ENCODE measurements around the gene DNTTIP2. TPM values are rescaled to one million over a fixed set of nuclear protein-coding genes. Genes with fewer than 3 reads are reported as not detected.
A peak's percentile ranks its signal among the peaks of the same experiment; 100 is the strongest.
"Not testable (repeated sequence)": the region's sequence is repeated elsewhere in the genome, so short reads cannot be mapped to it uniquely, and the experiment has no call there.

The DNTTIP2 gene
- total RNA-seq, 2 experiments from 2014 or later = 39.7 to 67.6 TPM

DNA sequence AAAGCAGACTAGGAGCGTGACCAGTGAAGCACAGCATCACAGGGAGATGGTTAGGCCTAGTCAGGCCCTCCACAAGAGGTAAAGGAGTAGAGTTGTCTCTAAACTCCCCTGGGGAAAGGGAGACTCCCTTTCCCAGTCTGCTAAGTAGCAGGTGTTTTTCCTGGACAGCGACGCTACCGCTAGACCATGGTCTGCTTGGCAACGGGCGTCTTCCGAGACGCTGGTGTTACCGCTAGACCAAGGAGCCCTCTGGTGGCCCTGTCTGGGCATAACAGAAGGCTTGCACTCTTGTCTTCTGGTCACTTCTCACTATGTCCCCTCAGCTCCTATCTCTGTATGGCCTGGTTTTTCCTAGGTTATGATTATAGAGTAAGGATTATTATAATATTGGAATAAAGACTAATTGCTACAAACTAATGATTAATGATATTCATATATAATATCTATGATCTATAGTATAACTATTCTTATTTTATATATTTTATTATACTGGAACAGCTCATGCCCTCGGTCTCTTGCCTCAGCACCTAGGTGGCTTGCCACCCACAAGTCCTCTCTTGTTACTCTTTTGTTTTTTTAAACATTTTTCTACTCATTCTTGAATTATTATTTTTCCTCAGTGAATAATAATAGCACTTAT lies 28.2 kb downstream of the DNTTIP2 start:
- H4K20me1 ChIP-seq (ENCODE audit: insufficient read depth, low read length); H3K4me3 ChIP-seq (ENCODE audit: low read depth, low read length, poor library complexity, severe bottlenecking); H3K27ac ChIP-seq (ENCODE audit: low read depth, low read length, poor library complexity, severe bottlenecking); CTCF ChIA-PET (ENCODE audit: unreplicated experiment); H3K36me3 ChIP-seq (ENCODE audit: insufficient read depth, low read length); H2AFZ ChIP-seq (ENCODE audit: low read length); H3K9me2 ChIP-seq (ENCODE audit: insufficient read depth, low read length); H3K79me2 ChIP-seq (ENCODE audit: insufficient read depth, low read depth, low read length); BruUV-seq (replicated peaks); H3K4me1 ChIP-seq (ENCODE audit: insufficient read depth, low read length, poor library complexity, severe bottlenecking); H3K9me3 ChIP-seq (ENCODE audit: low read length); intact Hi-C loops (cut with micrococcal nuclease; ENCODE audit: unreplicated experiment): not testable (repeated sequence)
- peak; percentile 69 for DNase-seq (ENCODE audit: low spot score)
- POLR2A ChIA-PET = interaction anchor here (0.6 to 0.8 kb wide), 2 partner anchors 11 to 21 kb away, joined by 3 read pairs; no protein-coding TSS in a partner anchor
- TF ChIP-seq, protein P1, sequence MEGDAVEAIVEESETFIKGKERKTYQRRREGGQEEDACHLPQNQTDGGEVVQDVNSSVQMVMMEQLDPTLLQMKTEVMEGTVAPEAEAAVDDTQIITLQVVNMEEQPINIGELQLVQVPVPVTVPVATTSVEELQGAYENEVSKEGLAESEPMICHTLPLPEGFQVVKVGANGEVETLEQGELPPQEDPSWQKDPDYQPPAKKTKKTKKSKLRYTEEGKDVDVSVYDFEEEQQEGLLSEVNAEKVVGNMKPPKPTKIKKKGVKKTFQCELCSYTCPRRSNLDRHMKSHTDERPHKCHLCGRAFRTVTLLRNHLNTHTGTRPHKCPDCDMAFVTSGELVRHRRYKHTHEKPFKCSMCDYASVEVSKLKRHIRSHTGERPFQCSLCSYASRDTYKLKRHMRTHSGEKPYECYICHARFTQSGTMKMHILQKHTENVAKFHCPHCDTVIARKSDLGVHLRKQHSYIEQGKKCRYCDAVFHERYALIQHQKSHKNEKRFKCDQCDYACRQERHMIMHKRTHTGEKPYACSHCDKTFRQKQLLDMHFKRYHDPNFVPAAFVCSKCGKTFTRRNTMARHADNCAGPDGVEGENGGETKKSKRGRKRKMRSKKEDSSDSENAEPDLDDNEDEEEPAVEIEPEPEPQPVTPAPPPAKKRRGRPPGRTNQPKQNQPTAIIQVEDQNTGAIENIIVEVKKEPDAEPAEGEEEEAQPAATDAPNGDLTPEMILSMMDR (conservative IDR thresholded peaks at IDR 0.05; ENCODE audit: low read length) = peak; percentile 76
- H3K4me2 ChIP-seq (ENCODE audit: low read length) = peak overlapping the region; percentile 39; the same call in 1 of the 2 replicates

GRCh38 chr1:93848350-93848883 lies 30.6 kb downstream of the DNTTIP2 start:
- H3K4me2 ChIP-seq (ENCODE audit: low read length) = peak overlapping the region; percentile 84
- H3K4me1 ChIP-seq (ENCODE audit: insufficient read depth, low read length, poor library complexity, severe bottlenecking) = peaks cover 29% of the 10 kb centered on the region
- BruUV-seq (replicated peaks) = TSS peak; percentile 79
- intact Hi-C loops (cut with micrococcal nuclease; ENCODE audit: unreplicated experiment) = loop anchor here (5.0 kb wide), 1 partner anchor 141 kb away; no protein-coding TSS in a partner anchor
- no peaks in the 10 kb centered on the region for H3K36me3 ChIP-seq (ENCODE audit: insufficient read depth, low read length)
- H2AFZ ChIP-seq (ENCODE audit: low read length) = peak overlapping the region; percentile 96
- H3K27ac ChIP-seq (ENCODE audit: low read depth, low read length, poor library complexity, severe bottlenecking) = peak overlapping the region; percentile 84
- H4K20me1 ChIP-seq (ENCODE audit: insufficient read depth, low read length) = no peaks in the 10 kb centered on the region
- no peaks in the 10 kb centered on the region for H3K9me2 ChIP-seq (ENCODE audit: insufficient read depth, low read length)
- TF ChIP-seq, protein P1 (conservative IDR thresholded peaks at IDR 0.05; ENCODE audit: low read length) = no peak
- no peak for TF ChIP-seq EZH2phosphoT487 (IDR thresholded peaks at IDR 0.05; ENCODE audit: borderline replicate concordance, low read depth, low read length)
- ChIA-PET CTCF (ENCODE audit: unreplicated experiment) (no interaction called here), POLR2A (no interaction called here)
- no peaks in the 10 kb centered on the region for H3K9me3 ChIP-seq (ENCODE audit: low read length)
- no peaks in the 10 kb centered on the region for H3K79me2 ChIP-seq (ENCODE audit: insufficient read depth, low read depth, low read length)
- peak overlapping the region; percentile 75 for H3K4me3 ChIP-seq (ENCODE audit: low read depth, low read length, poor library complexity, severe bottlenecking)
- no peak for DNase-seq (ENCODE audit: low spot score)

DNA sequence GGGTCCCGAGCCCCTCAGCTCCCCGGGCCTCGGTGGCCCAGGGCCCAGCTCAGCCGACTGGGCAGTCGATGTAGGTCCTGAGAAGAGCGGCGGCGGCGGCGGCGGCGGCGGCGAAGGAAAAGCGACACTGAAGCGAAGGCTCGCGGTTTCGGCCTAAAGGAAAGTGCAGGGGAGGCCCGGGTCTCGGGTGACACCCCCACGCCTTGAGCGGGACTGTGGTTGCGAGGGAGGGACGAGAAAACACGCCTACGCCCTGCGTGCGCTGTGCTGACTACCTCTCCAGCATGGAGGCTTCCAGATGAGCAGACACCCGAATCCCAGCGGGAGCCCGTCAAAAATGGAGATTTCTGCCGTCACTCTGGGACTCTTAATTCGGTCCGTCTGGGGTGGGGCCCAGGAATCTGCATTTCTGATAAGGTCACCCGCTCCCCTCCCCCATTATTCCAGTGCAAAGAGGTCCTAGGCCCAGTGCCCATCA lies 31.2 kb downstream of the DNTTIP2 start:
- TF ChIP-seq, protein P1 (conservative IDR thresholded peaks at IDR 0.05; ENCODE audit: low read length) = no peak
- TF ChIP-seq EZH2phosphoT487 (IDR thresholded peaks at IDR 0.05; ENCODE audit: borderline replicate concordance, low read depth, low read length) = no peak
- Histone ChIP-seq H3K9me3 (ENCODE audit: low read length) (no peaks in the 10 kb centered on the region), H4K20me1 (ENCODE audit: insufficient read depth, low read length) (no peaks in the 10 kb centered on the region), H3K9me2 (ENCODE audit: insufficient read depth, low read length) (no peaks in the 10 kb centered on the region), H3K4me2 (ENCODE audit: low read length) (peak overlapping the region; percentile 84), H3K4me3 (ENCODE audit: low read depth, low read length, poor library complexity, severe bottlenecking) (peak overlapping the region; percentile 75), H2AFZ (ENCODE audit: low read length) (peak overlapping the region; percentile 96), H3K27ac (ENCODE audit: low read depth, low read length, poor library complexity, severe bottlenecking) (peak overlapping the region; percentile 84), H3K79me2 (ENCODE audit: insufficient read depth, low read depth, low read length) (no peaks in the 10 kb centered on the region), H3K36me3 (ENCODE audit: insufficient read depth, low read length) (no peaks in the 10 kb centered on the region), H3K4me1 (ENCODE audit: insufficient read depth, low read length, poor library complexity, severe bottlenecking) (peaks cover 29% of the 10 kb centered on the region)
- ChIA-PET CTCF (ENCODE audit: unreplicated experiment) (no interaction called here), POLR2A (no interaction called here)
- peak; percentile 68 for DNase-seq (ENCODE audit: low spot score)
- intact Hi-C loops (cut with micrococcal nuclease; ENCODE audit: unreplicated experiment) = loop anchor here (1.0 to 5.0 kb wide), 7 partner anchors 31 to 769 kb away; partner anchors contain the start of genes BCAR3, DNTTIP2, GCLM and MTF2
- no TSS peak for BruUV-seq (replicated peaks)
